Endodermal cell (in vitro differentiated cells): Measurements from ENCODE around the gene SUSD1. TPM values are rescaled to one million over a fixed set of nuclear protein-coding genes. Genes with fewer than 3 reads are reported as not detected.

Experiments
- DNase-seq: peaks from one replicate; pipeline ENCODE4 v3.0.0-alpha.2; 2017
- H3K27ac ChIP-seq: 2 replicates; pipeline ENCODE4 v1.5.1; 2013; ENCODE audit warnings: mild to moderate bottlenecking, low read depth, low read length, moderate library complexity
- H3K27me3 ChIP-seq: 2 replicates; pipeline ENCODE4 v1.6.1; 2013; ENCODE audit warnings: mild to moderate bottlenecking, low read length, moderate library complexity; ENCODE audit not compliant: insufficient read depth, control insufficient read depth, poor library complexity, severe bottlenecking
- H3K36me3 ChIP-seq: 2 replicates; pipeline ENCODE4 v1.7.0; 2013; ENCODE audit warnings: mild to moderate bottlenecking, low read length, moderate library complexity; ENCODE audit not compliant: control insufficient read depth, insufficient read depth
- H3K4me1 ChIP-seq: one replicate; pipeline ENCODE4 v1.7.0; 2013; ENCODE audit warnings: low read length; ENCODE audit not compliant: control insufficient read depth, insufficient read depth
- H3K4me3 ChIP-seq: 2 replicates; pipeline ENCODE4 v1.5.1; 2013; ENCODE audit warnings: mild to moderate bottlenecking, low read length, moderate library complexity
- H3K9ac ChIP-seq: 2 replicates; pipeline ENCODE4 v1.6.1; 2013; ENCODE audit warnings: mild to moderate bottlenecking, low read length, moderate library complexity; ENCODE audit not compliant: poor library complexity, severe bottlenecking; ENCODE audit errors: extremely low read depth
- H3K9me3 ChIP-seq: 2 replicates; pipeline ENCODE4 v1.6.1; 2013; ENCODE audit warnings: mild to moderate bottlenecking, low read length, moderate library complexity; ENCODE audit not compliant: control insufficient read depth
- H3K27ac Mint-ChIP-seq: 2 replicates; pipeline ENCODE4 v1.8.0; 2020; ENCODE audit warnings: mixed read lengths
- H3K27me3 Mint-ChIP-seq: 2 replicates; pipeline ENCODE4 v1.8.0; 2021; ENCODE audit warnings: mild to moderate bottlenecking, mixed read lengths; ENCODE audit not compliant: insufficient read depth
- H3K36me3 Mint-ChIP-seq: 2 replicates; pipeline ENCODE4 v1.8.0; 2020; ENCODE audit warnings: low read depth, mixed read lengths
- H3K4me1 Mint-ChIP-seq: 2 replicates; pipeline ENCODE4 v1.8.0; 2020; ENCODE audit warnings: mixed read lengths
- H3K4me3 Mint-ChIP-seq: 2 replicates; pipeline ENCODE4 v1.8.0; 2020; ENCODE audit warnings: mild to moderate bottlenecking, moderate library complexity, mixed read lengths
- H3K9me3 Mint-ChIP-seq: 2 replicates; pipeline ENCODE4 v1.8.0; 2020; ENCODE audit warnings: mild to moderate bottlenecking, mixed read lengths
- CTCF ChIP-seq: fragments of 200-600 bp; sonication (generic); conservative IDR thresholded peaks from 2 replicates; pipeline ENCODE4 v1.5.0; 2021; ENCODE audit warnings: antibody characterized with exemption, mild to moderate bottlenecking
- WGBS, 2 experiments: methylation state at CpG; one replicate each; pipeline versions ENCODE4 v1.1.5 to v1.1.7; 2013; ENCODE audit warnings: missing lambda C conversion rate in 2 of 2, mixed read lengths in 1 of 2; ENCODE audit not compliant: insufficient coverage in 1 of 2, insufficient read length in 1 of 2; 5-methylcytosine and 5-hydroxymethylcytosine counted together
- total RNA-seq, 2 donors: library from RNA; stranded (reverse); fragmentation: NEBNext Ultra II Directional in 1 of 2; extraction: Animal tissue kit (Norgen Biotek cat#: 25700) in 1 of 2; gene quantifications; 2 replicates in 1 of 2; 3 replicates in 1 of 2; pipeline ENCODE4 v1.2.1, GENCODE V29; 2021

SUSD1 gene
- total RNA-seq, 2 donors from 2014 or later: 7.7 to 10.4 TPM

GRCh38 chr9:112188884-112189283 lies 13.8 kb upstream of the SUSD1 start:
- Mint-ChIP-seq H3K27ac (no peak overlapping the region), H3K4me3 (no peak overlapping the region), H3K27me3 (no peaks in the 10 kb centered on the region), H3K36me3 (peaks cover 2% of the 10 kb centered on the region), H3K9me3 (peaks cover 3% of the 10 kb centered on the region), H3K4me1 (peaks cover 3% of the 10 kb centered on the region)
- TF ChIP-seq CTCF: no peak
- DNase-seq: no peak
- H3K27me3 ChIP-seq: no peaks in the 10 kb centered on the region
- H3K36me3 ChIP-seq: no peaks in the 10 kb centered on the region
- no peaks in the 10 kb centered on the region for H3K4me1 ChIP-seq
- WGBS, 2 experiments: 88 to 100% methylated on average over 1 of the region's 1 CpG
- H3K27ac ChIP-seq: no peak overlapping the region
- H3K4me3 ChIP-seq: no peak overlapping the region
- H3K9ac ChIP-seq: no peak overlapping the region
- no peaks in the 10 kb centered on the region for H3K9me3 ChIP-seq

- Histone ChIP-seq H3K9me3 (no peaks in the 10 kb centered on the region), H3K36me3 (no peaks in the 10 kb centered on the region), H3K27me3 (no peaks in the 10 kb centered on the region), H3K27ac (no peak overlapping the region), H3K4me1 (no peaks in the 10 kb centered on the region), H3K4me3 (no peak overlapping the region), H3K9ac (no peak overlapping the region)
- no peak for TF ChIP-seq CTCF
- Mint-ChIP-seq H3K9me3 (peaks cover 7% of the 10 kb centered on the region), H3K36me3 (peaks cover 2% of the 10 kb centered on the region), H3K27me3 (no peaks in the 10 kb centered on the region), H3K4me1 (no peaks in the 10 kb centered on the region), H3K4me3 (no peak overlapping the region), H3K27ac (no peak overlapping the region)
- WGBS, 2 experiments: 84% methylated on average over 4 of the region's 4 CpGs; no CpG with 5 or more reads in 1 of the 2 experiments
- no peak for DNase-seq
Measured at GRCh38 chr9:112187404-112187803, 12.3 kb upstream of the SUSD1 start.

- H3K9ac ChIP-seq: no peak overlapping the region
- TF ChIP-seq CTCF: no peak
- no peak overlapping the region for H3K27ac ChIP-seq
- H3K36me3 Mint-ChIP-seq: peaks cover 2% of the 10 kb centered on the region
- no peaks in the 10 kb centered on the region for H3K27me3 Mint-ChIP-seq
- H3K27ac Mint-ChIP-seq: no peak overlapping the region
- peaks cover 7% of the 10 kb centered on the region for H3K9me3 Mint-ChIP-seq
- no peaks in the 10 kb centered on the region for H3K27me3 ChIP-seq
- H3K36me3 ChIP-seq: no peaks in the 10 kb centered on the region
- DNase-seq: no peak
- no peaks in the 10 kb centered on the region for H3K4me1 Mint-ChIP-seq
- no peaks in the 10 kb centered on the region for H3K9me3 ChIP-seq
- H3K4me1 ChIP-seq: no peaks in the 10 kb centered on the region
- no peak overlapping the region for H3K4me3 Mint-ChIP-seq
- no peak overlapping the region for H3K4me3 ChIP-seq
- WGBS, 2 experiments: 88 to 94% methylated on average over 3 to 4 of the region's 4 CpGs
Measured at GRCh38 chr9:112186695-112187094, 11.6 kb upstream of the SUSD1 start.
